Fibroblast of mammary gland (primary cell): ENCODE results near the gene GFI1.

Source experiments
- DNase-seq: peaks from one replicate; pipeline ENCODE4 v3.0.0-alpha.2; 2010; ENCODE audit warnings: low read depth
- H3K4me3 ChIP-seq: 2 replicates; pipeline ENCODE4 v1.5.1; 2011; ENCODE audit warnings: low read depth, mild to moderate bottlenecking, low read length, moderate library complexity; ENCODE audit not compliant: control insufficient read depth
- TF ChIP-seq, protein P1 (sequence below): conservative IDR thresholded peaks from 2 replicates; pipeline ENCODE4 v1.5.1; 2011; ENCODE audit warnings: low read depth, low read length, inconsistent platforms; ENCODE audit not compliant: control insufficient read depth, insufficient read depth

Gene GFI1

GRCh38 chr1:92488416-92488815 lies 1.7 kb upstream of the GFI1 start:
- TF ChIP-seq, protein P1, sequence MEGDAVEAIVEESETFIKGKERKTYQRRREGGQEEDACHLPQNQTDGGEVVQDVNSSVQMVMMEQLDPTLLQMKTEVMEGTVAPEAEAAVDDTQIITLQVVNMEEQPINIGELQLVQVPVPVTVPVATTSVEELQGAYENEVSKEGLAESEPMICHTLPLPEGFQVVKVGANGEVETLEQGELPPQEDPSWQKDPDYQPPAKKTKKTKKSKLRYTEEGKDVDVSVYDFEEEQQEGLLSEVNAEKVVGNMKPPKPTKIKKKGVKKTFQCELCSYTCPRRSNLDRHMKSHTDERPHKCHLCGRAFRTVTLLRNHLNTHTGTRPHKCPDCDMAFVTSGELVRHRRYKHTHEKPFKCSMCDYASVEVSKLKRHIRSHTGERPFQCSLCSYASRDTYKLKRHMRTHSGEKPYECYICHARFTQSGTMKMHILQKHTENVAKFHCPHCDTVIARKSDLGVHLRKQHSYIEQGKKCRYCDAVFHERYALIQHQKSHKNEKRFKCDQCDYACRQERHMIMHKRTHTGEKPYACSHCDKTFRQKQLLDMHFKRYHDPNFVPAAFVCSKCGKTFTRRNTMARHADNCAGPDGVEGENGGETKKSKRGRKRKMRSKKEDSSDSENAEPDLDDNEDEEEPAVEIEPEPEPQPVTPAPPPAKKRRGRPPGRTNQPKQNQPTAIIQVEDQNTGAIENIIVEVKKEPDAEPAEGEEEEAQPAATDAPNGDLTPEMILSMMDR, result no peak
- H3K4me3 ChIP-seq, result no peak overlapping the region
- no peak for DNase-seq

GRCh38 chr1:92487078-92487605 lies 417 bp upstream of the GFI1 start:
- no peak overlapping the region for H3K4me3 ChIP-seq
- TF ChIP-seq, protein P1, result no peak
- DNase-seq, result no peak

DNA sequence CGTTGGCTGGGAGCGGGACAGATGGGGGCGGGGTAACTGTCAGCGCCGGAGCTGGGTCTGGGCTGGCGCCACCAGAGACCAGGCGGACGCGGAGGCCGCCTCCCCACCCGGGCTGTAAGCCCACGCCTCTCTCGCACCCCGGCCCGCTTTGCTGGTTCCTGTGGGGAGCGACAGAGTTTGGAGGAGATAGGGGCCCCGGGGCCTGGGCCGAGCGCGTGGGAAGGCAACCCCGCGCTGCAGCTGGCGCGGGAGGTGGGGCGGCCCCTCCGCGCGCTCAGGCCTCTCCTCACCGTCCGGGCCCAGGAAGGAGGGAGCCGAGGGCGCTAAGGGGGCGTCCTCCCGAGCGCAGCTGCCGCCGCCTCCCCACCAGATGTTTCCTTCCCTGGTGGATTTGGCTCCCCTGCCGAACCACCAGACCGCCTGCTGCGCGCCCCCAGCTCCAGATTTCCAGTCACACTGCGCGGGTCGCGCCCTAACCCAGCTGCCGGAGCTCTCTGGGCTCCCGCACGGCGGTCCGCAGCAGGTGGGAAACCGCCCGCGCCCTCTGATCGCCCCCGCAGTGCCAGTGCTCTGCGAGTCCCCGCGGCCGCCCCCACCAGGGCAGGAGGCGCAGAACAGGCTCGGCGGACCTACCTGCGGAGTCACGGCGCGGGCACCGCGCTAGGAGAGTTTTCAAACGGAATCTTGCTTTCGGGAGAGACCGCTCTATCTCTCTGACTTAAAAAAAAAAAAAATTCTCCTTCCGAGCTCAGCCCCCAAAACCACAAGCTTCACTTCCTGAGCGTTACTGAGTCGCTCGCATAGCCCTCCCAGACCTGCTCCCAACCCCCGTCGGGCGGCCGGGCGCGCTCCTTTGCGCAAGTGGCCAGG lies 1.1 kb downstream of the GFI1 start:
- DNase-seq, result no peak
- TF ChIP-seq, protein P1, result no peak
- peak overlapping the region; percentile 44 for H3K4me3 ChIP-seq

- TF ChIP-seq, protein P1, result no peak
- DNase-seq, result no peak
- peak overlapping the region; percentile 10 for H3K4me3 ChIP-seq
Measured at GRCh38 chr1:92484472-92485380, 2.0 kb downstream of the GFI1 start.

DNA sequence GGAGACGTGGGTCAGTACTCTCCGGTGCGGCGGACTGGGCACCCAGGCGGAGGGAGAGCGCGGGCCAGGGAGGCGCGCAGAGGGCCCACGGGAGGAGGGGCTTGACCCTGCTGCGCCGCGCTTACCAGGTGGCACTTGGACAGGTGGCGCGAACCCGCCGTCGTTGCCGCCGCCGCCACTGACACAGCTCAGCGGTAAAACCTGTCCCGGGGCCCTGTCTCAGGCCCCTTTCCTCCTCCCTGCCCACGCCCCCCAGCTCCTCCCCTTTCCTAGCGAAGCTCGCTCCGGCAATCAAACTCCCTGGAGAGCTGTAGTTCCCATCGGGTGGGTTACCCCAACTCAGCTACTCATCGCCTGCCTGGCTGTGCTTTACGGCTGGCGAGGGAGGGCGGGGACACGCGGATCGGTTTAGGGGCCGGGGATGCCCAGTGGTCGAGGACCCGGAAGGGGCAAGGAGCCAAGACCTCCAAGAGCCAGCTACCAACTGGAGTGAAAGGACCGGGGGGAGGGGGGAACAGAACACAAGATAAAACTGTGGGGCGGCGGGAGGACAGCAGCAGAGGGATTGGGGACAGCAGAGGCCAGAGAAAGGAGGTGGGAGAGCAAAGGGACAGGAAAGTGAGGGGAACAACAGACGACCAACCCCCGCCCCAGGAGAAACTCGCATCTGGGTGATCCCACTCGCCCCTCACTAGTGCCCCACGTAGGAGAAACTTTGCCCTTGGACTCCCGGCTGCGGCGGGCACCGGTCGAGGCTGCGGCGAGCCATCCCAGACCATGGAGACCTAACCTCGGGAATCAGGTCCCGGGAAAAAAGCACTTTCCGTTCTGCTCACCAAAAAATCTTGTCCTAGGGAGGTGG lies 2.9 kb downstream of the GFI1 start:
- H3K4me3 ChIP-seq, result no peak overlapping the region
- TF ChIP-seq, protein P1, result no peak
- no peak for DNase-seq
